NCI-H82 (cell line): ENCODE results near the gene GUCY1A1.
"Not testable (repeated sequence)": the region's sequence is repeated elsewhere in the genome, so short reads cannot be mapped to it uniquely, and the experiment has no call there.

Source experiments
- DNase-seq: peaks from one replicate; lab custom pipeline; 2025; lab: John Stamatoyannopoulos, UW

Gene GUCY1A1

GRCh38 chr4:155666344-155667221, at the start of gene GUCY1A1:
Gene GUCY1A1 (plus strand): TSS chr4:155666848. CDS start chr4:155696868, 30,020 bp downstream.
- DNase-seq: peak; percentile 79

GRCh38 chr4:155617296-155617695, 49.4 kb upstream of the GUCY1A1 start:
- DNase-seq: no peak

GRCh38 chr4:155618183-155618838, 48.3 kb upstream of the GUCY1A1 start:
- no peak for DNase-seq

- no peak for DNase-seq
Measured at GRCh38 chr4:155620637-155621036, 46.0 kb upstream of the GUCY1A1 start.

GRCh38 chr4:155624478-155624877, 42.2 kb upstream of the GUCY1A1 start:
- DNase-seq: no peak

- no peak for DNase-seq
Measured at GRCh38 chr4:155626561-155626960, 40.1 kb upstream of the GUCY1A1 start.

GRCh38 chr4:155629183-155629825, 37.3 kb upstream of the GUCY1A1 start:
- DNase-seq: peak; percentile 74

GRCh38 chr4:155629956-155630355, 36.7 kb upstream of the GUCY1A1 start:
- DNase-seq: no peak

- DNase-seq: no peak
Measured at GRCh38 chr4:155632310-155632840, 34.3 kb upstream of the GUCY1A1 start.

- DNase-seq: no peak
Measured at GRCh38 chr4:155638195-155638965, 28.3 kb upstream of the GUCY1A1 start.

GRCh38 chr4:155639704-155640523, 26.7 kb upstream of the GUCY1A1 start:
- no peak for DNase-seq

GRCh38 chr4:155640751-155641150, 25.9 kb upstream of the GUCY1A1 start:
- DNase-seq: no peak

GRCh38 chr4:155643087-155643486, 23.6 kb upstream of the GUCY1A1 start:
- DNase-seq: no peak

GRCh38 chr4:155646001-155646400, 20.6 kb upstream of the GUCY1A1 start:
- no peak for DNase-seq

GRCh38 chr4:155650785-155651184, 15.9 kb upstream of the GUCY1A1 start:
- not testable (repeated sequence) for DNase-seq

GRCh38 chr4:155653052-155653451, 13.6 kb upstream of the GUCY1A1 start:
- peak; percentile 64 for DNase-seq

- DNase-seq: no peak
Measured at GRCh38 chr4:155656025-155656424, 10.6 kb upstream of the GUCY1A1 start.

GRCh38 chr4:155657169-155657568, 9.5 kb upstream of the GUCY1A1 start:
- DNase-seq: no peak

GRCh38 chr4:155657985-155658680, 8.5 kb upstream of the GUCY1A1 start:
- DNase-seq: no peak

GRCh38 chr4:155658681-155659064, 8.0 kb upstream of the GUCY1A1 start:
- DNase-seq: no peak
